GM12864 (cell line): Measurements from ENCODE around the gene CDC5L.

Experiments used
- DNase-seq: peaks from one replicate; pipeline ENCODE4 v3.0.0-alpha.2; 2011; ENCODE audit warnings: low read depth
- H3K4me3 ChIP-seq: 2 replicates; pipeline ENCODE4 v1.5.1; 2011; ENCODE audit warnings: mild to moderate bottlenecking, low read depth, low read length, control low read depth
- CTCF ChIP-seq: IDR thresholded peaks from 2 replicates; pipeline ENCODE4 v1.5.1; 2011; ENCODE audit warnings: low read depth, mild to moderate bottlenecking, moderate library complexity, low read length, control low read depth, inconsistent platforms; ENCODE audit errors: missing control alignments

CDC5L gene

GRCh38 chr6:44470115-44470464, 82.6 kb downstream of the CDC5L start:
- DNase-seq, result no peak
- no peak overlapping the region for H3K4me3 ChIP-seq
- no peak for TF ChIP-seq CTCF

GRCh38 chr6:44470746-44471145, 83.2 kb downstream of the CDC5L start:
- no peak for TF ChIP-seq CTCF
- no peak for DNase-seq
- no peak overlapping the region for H3K4me3 ChIP-seq

GRCh38 chr6:44471271-44471981, 83.9 kb downstream of the CDC5L start:
- no peak overlapping the region for H3K4me3 ChIP-seq
- DNase-seq, result no peak
- TF ChIP-seq CTCF, result no peak

- TF ChIP-seq CTCF, result no peak
- no peak overlapping the region for H3K4me3 ChIP-seq
- no peak for DNase-seq
These were observed 84.9 kb downstream of the CDC5L start for GRCh38 chr6:44472250-44472945.

- TF ChIP-seq CTCF, result no peak
These were observed 86.1 kb downstream of the CDC5L start for GRCh38 chr6:44473393-44474189.

GRCh38 chr6:44474190-44474631, 86.7 kb downstream of the CDC5L start:
- DNase-seq, result no peak
- H3K4me3 ChIP-seq, result no peak overlapping the region
- TF ChIP-seq CTCF, result no peak

More at GRCh38 chr6:44473393-44474189, 86.1 kb downstream of the CDC5L start:
- no peak for DNase-seq
- no peak overlapping the region for H3K4me3 ChIP-seq
